COLO829 (cell line): Measurements from ENCODE around the gene TENM3.

ENCODE experiments used
- DNase-seq: peaks from one replicate; pipeline ENCODE4 v3.0.0; 2012; ENCODE audit warnings: low spot score

The TENM3 gene

GRCh38 chr4:182291175-182291574, 48.0 kb downstream of the TENM3 start:
- DNase-seq = no peak

GRCh38 chr4:182291597-182292270, 48.5 kb downstream of the TENM3 start:
- DNase-seq = no peak

GRCh38 chr4:182292612-182293011, 49.4 kb downstream of the TENM3 start:
- no peak for DNase-seq

- DNase-seq = no peak
Observed at GRCh38 chr4:182293691-182294255, 50.6 kb downstream of the TENM3 start.

- no peak for DNase-seq
Observed at GRCh38 chr4:182294451-182294850, 51.2 kb downstream of the TENM3 start.

- DNase-seq = no peak
Observed at GRCh38 chr4:182297659-182298058, 54.5 kb downstream of the TENM3 start.

GRCh38 chr4:182301736-182302135, 58.5 kb downstream of the TENM3 start:
- DNase-seq = no peak

- no peak for DNase-seq
Observed at GRCh38 chr4:182303847-182304246, 60.6 kb downstream of the TENM3 start.

GRCh38 chr4:182306792-182307507, 63.7 kb downstream of the TENM3 start:
- no peak for DNase-seq

- DNase-seq = no peak
Observed at GRCh38 chr4:182307746-182308145, 64.5 kb downstream of the TENM3 start.

- DNase-seq = no peak
Observed at GRCh38 chr4:182309877-182310276, 66.7 kb downstream of the TENM3 start.

- no peak for DNase-seq
Observed at GRCh38 chr4:182310316-182310715, 67.1 kb downstream of the TENM3 start.

- DNase-seq = no peak
Observed at GRCh38 chr4:182310962-182311361, 67.8 kb downstream of the TENM3 start.

GRCh38 chr4:182314537-182314936, 71.3 kb downstream of the TENM3 start:
- DNase-seq = no peak

- no peak for DNase-seq
Observed at GRCh38 chr4:182318256-182318655, 75.1 kb downstream of the TENM3 start.

- no peak for DNase-seq
Observed at GRCh38 chr4:182320092-182320491, 76.9 kb downstream of the TENM3 start.

- no peak for DNase-seq
Observed at GRCh38 chr4:182320580-182320979, 77.4 kb downstream of the TENM3 start.

GRCh38 chr4:182324282-182324681, 81.1 kb downstream of the TENM3 start:
- no peak for DNase-seq

GRCh38 chr4:182325397-182325796, 82.2 kb downstream of the TENM3 start:
- no peak for DNase-seq

- no peak for DNase-seq
Observed at GRCh38 chr4:182325848-182326255, 82.7 kb downstream of the TENM3 start.

- no peak for DNase-seq
Observed at GRCh38 chr4:182328505-182328904, 85.3 kb downstream of the TENM3 start.

- DNase-seq = no peak
Observed at GRCh38 chr4:182337366-182337765, 94.2 kb downstream of the TENM3 start.

- DNase-seq = no peak
Observed at GRCh38 chr4:182338063-182338462, 94.9 kb downstream of the TENM3 start.
